Natural killer cell treated with Interleukin-12 subunit alpha and Interleukin-12 subunit beta and Interleukin-15 and Interleukin-18, amount 100 ng/mL, for 72 hours (primary cell): ENCODE results near the gene SSBP2. TPM values are rescaled to one million over a fixed set of nuclear protein-coding genes. Genes with fewer than 3 reads are reported as not detected.
A peak's percentile ranks its signal among the peaks of the same experiment; 100 is the strongest.

Source experiments
- ATAC-seq, 2 donors: fragments of 150-1000 bp; cut with Tn5 transposase in 1 of 2; sonication (Bioruptor Pico), chemical (Tn5 transposase) in 1 of 2; 2 replicates each; pipeline ENCODE4 v1.10.0; 2021
- DNase-seq: peaks from one replicate; pipeline ENCODE4 v3.0.0; 2022; ENCODE audit warnings: low spot score
- H3K27ac Mint-ChIP-seq, 2 donors: 1 replicate in 1 of 2; 2 replicates in 1 of 2; pipeline ENCODE4 v1.8.0; 2022; ENCODE audit warnings: mixed read lengths in 2 of 2, mild to moderate bottlenecking in 1 of 2, moderate library complexity in 1 of 2
- H3K27me3 Mint-ChIP-seq, 2 donors: 1 replicate in 1 of 2; 2 replicates in 1 of 2; pipeline ENCODE4 v1.8.0; 2022; ENCODE audit warnings: mixed read lengths in 2 of 2
- H3K36me3 Mint-ChIP-seq: one replicate; pipeline ENCODE4 v1.8.0; 2022; ENCODE audit warnings: mixed read lengths
- H3K4me1 Mint-ChIP-seq, 2 donors: 1 replicate in 1 of 2; 2 replicates in 1 of 2; pipeline ENCODE4 v1.8.0; 2022; ENCODE audit warnings: low read depth in 2 of 2, mixed read lengths in 2 of 2, mild to moderate bottlenecking in 1 of 2
- H3K4me3 Mint-ChIP-seq: one replicate; pipeline ENCODE4 v1.8.0; 2022; ENCODE audit warnings: mixed read lengths
- H3K9me3 Mint-ChIP-seq: 2 replicates; pipeline ENCODE4 v1.8.0; 2022; ENCODE audit warnings: mixed read lengths
- total RNA-seq, 2 donors: library from RNA; stranded (reverse); gene quantifications; one replicate each; pipeline ENCODE4 v1.2.3, GENCODE V29; 2022

Gene SSBP2
- total RNA-seq, 2 donors from 2014 or later = 9.5 to 11.3 TPM

DNA sequence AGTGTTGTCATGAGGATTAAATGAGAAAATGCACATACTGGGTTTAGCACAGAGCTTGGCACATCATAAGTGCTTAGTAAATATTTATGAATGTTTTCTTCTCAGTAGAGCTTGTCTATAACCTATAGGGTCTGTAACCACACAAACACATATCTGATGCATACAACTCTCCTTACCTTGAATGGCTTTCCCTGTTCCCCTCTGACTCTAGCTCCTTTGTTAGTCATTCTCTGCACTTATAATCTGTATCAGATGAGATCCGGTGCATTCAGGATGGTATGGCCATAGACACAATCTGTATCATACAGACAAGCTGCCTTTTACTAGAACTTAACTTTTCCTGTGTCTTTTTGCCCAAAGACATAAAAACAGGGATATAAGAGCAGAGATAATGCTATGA is 11.1 kb upstream of the SSBP2 start:
- Mint-ChIP-seq H3K27me3 (peaks cover 24 to 35% of the 10 kb centered on the region in 2 donors), H3K4me3 (no peak overlapping the region), H3K9me3 (no peaks in the 10 kb centered on the region), H3K36me3 (no peaks in the 10 kb centered on the region), H3K27ac (no peak overlapping the region), H3K4me1 (no peaks in the 10 kb centered on the region)
- DNase-seq = no peak
- ATAC-seq = no peak

DNA sequence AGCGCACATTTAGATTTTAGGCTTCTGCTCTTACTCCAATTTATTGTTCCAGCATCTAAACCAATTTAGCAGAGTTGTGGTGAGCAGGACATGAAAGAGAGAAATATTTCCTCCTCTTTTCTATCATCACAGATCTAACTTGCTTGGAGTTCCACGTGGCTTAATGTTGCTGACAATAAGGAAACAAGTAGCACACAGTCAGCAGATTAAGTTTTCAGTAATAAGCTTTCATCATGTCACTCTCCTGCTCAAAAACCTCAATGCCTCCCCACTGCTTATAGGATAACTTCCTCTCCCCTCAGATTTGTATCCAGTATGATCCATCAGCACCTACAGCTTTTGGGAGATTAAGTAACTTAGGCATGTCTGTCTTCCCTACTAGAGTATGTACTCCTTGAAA is 10.4 kb upstream of the SSBP2 start:
- H3K4me1 Mint-ChIP-seq = no peaks in the 10 kb centered on the region

DNA sequence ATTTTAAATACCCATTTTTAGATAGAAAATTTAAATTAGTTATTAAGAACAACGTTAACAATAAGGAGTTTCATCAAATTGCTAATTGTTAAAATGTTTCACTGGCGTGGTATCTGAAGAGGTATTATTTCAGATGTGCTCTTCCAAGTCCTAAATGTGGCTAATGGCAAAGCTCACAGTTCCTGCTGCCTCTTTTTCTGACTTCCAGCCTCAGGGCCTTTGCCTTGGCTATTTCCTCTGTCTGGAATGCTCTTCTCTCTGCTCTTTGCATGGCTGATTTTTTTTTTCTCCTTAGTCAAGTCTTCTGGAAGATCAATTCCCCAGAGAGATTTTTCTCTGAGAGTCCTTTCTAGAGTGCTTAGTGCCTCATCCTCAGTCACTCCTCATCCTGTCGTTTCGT is 9.6 kb upstream of the SSBP2 start:
- Mint-ChIP-seq H3K36me3 (no peaks in the 10 kb centered on the region), H3K9me3 (no peaks in the 10 kb centered on the region), H3K27me3 (peaks cover 27 to 40% of the 10 kb centered on the region in 2 donors), H3K27ac (no peak overlapping the region), H3K4me3 (no peak overlapping the region), H3K4me1 (no peaks in the 10 kb centered on the region)
- DNase-seq (no peak), ATAC-seq (no peak)

More for the DNA sequence above, 10.4 kb upstream of the SSBP2 start:
- Mint-ChIP-seq H3K27me3 (peaks cover 25 to 35% of the 10 kb centered on the region in 2 donors), H3K27ac (no peak overlapping the region), H3K36me3 (no peaks in the 10 kb centered on the region), H3K9me3 (no peaks in the 10 kb centered on the region), H3K4me3 (no peak overlapping the region)
- ATAC-seq = no peak
- DNase-seq = no peak

DNA sequence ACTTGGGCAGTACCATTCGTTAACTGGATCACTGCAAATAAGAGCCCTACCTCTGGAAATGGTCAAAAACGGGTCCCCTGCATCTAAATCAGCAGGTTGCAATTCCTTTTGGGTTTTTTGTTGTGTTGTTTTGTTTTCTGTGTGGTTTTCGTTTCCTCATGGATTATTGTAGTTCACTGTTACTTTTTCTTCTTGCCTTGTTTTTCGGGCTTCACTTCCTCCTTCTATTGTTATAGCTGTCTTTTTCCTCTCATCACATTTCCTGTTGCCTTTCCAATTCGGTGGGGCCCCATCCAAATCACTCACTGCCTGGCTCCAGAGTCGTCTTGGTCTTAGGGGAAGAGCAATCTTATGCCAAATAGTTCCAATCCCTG is 8.7 kb upstream of the SSBP2 start:
- Mint-ChIP-seq H3K4me3 (no peak overlapping the region), H3K9me3 (no peaks in the 10 kb centered on the region), H3K27ac (no peak overlapping the region), H3K36me3 (no peaks in the 10 kb centered on the region), H3K4me1 (no peaks in the 10 kb centered on the region), H3K27me3 (peaks cover 27 to 40% of the 10 kb centered on the region in 2 donors)
- DNase-seq (no peak), ATAC-seq (no peak)

DNA sequence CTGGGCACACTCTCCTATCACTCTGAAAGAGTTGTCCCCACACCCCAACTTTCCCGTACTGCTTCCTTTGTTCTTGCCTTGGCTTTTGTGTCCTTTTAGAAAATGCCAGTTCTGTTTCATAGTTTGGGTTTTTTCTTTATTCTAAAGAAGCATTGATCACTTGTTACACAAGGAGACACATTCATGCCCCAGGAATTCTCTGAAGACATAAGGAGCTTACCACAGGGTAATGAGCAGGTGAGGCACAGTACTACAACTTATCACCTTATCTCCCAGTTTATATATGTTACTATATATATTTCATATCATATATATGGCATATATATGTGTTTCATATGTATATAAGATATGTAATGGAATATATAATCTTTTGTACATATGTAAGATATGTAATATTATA is 6.5 kb upstream of the SSBP2 start:
- peaks cover 0 to 2% of the 10 kb centered on the region in 2 donors for H3K4me1 Mint-ChIP-seq
- H3K36me3 Mint-ChIP-seq = no peaks in the 10 kb centered on the region
- ATAC-seq = no peak
- no peak for DNase-seq
- H3K9me3 Mint-ChIP-seq = no peaks in the 10 kb centered on the region
- peaks cover 25 to 38% of the 10 kb centered on the region in 2 donors for H3K27me3 Mint-ChIP-seq
- H3K4me3 Mint-ChIP-seq = no peak overlapping the region
- no peak overlapping the region for H3K27ac Mint-ChIP-seq

DNA sequence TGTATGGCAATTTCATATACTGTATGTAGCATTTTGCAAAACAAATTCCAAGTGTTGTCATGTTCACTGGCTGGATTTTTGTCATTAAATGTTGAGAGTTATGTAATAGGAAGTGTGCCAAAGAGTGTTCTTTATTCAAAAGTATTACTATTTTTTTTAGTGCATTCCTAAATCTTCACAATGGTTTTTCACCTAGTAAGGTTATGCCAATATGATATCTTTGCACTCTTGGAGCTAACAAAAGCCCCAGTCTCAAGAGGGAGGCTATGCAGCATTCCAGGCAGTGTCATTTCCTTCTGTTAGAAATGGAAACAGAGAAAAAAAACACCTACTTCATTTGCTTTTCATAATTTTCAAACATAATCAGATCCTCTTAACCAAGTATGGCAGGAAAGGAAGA is 5.1 kb upstream of the SSBP2 start:
- Mint-ChIP-seq H3K36me3 (no peaks in the 10 kb centered on the region), H3K4me3 (no peak overlapping the region), H3K27ac (no peak overlapping the region), H3K27me3 (peaks cover 24 to 29% of the 10 kb centered on the region in 2 donors), H3K9me3 (no peaks in the 10 kb centered on the region), H3K4me1 (peaks cover 5% of the 10 kb centered on the region in 2 donors)
- DNase-seq (no peak), ATAC-seq (no peak)

DNA sequence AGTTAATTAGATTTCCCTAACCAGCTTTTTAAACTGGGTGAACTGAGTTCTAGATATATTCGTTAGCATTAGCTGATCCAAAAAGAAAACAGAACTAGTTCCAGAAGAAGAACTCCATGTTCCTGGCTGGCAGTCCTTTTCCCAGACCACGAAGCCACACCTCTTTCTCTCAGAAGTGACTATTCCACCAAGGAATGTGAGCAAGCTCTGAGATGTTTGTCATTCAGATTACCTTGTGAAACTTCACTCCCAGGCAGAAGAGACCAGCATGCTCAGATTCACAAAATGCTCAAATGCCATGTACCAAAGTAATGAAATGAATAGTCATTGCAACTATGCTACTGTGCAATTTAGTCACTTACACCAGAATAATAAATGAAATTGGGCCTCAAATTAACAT is 4.4 kb upstream of the SSBP2 start:
- ATAC-seq (no peak), DNase-seq (no peak)
- peaks cover 5% of the 10 kb centered on the region in 2 donors for H3K4me1 Mint-ChIP-seq
- H3K4me3 Mint-ChIP-seq = no peak overlapping the region
- peaks cover 19 to 22% of the 10 kb centered on the region in 2 donors for H3K27me3 Mint-ChIP-seq
- H3K36me3 Mint-ChIP-seq = no peaks in the 10 kb centered on the region
- H3K9me3 Mint-ChIP-seq = no peaks in the 10 kb centered on the region
- no peak overlapping the region for H3K27ac Mint-ChIP-seq

DNA sequence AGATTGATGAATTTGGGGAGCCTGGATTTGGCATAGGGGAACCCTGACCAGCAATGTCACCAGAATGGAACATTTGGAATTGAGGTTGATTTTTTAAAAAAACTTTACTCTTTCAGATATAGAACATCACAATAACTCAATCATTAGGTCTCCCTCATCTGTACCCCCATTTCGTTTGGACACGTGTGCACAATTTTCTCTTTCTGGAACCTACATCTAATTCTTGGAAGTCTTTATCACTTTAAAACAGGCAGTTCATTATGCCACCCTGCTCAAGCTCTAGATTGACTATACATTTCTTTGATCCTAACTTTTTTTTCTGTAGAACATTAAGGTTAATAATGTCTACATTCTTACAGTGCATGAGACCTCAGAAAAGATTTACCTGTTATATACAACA is 3.7 kb upstream of the SSBP2 start:
- peaks cover 5 to 6% of the 10 kb centered on the region in 2 donors for H3K4me1 Mint-ChIP-seq
- no peak overlapping the region for H3K4me3 Mint-ChIP-seq
- no peaks in the 10 kb centered on the region for H3K36me3 Mint-ChIP-seq
- H3K27ac Mint-ChIP-seq = no peak overlapping the region
- no peak for DNase-seq
- H3K9me3 Mint-ChIP-seq = no peaks in the 10 kb centered on the region
- no peak for ATAC-seq
- H3K27me3 Mint-ChIP-seq = peaks cover 17 to 18% of the 10 kb centered on the region in 2 donors

DNA sequence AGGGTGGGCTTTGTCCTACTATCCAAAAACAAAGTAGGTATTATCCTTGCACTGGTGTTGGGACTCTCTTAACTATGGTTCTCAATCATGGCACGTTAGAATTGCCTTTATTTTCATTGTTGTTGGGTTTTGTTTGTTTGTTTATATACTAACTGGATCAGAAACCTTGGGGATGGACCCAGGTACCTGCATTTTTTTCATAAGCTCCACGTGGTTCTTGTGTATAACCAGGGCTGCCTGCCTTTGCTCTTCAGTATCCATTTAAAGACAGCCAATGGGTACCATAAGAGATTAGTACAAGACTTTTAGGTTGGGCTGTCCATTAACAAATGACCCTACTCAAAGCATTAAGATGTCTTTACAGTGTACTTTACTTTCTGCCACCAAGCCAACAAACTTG is 2.5 kb upstream of the SSBP2 start:
- DNase-seq (no peak), ATAC-seq (no peak)
- no peak overlapping the region for H3K4me3 Mint-ChIP-seq
- H3K27me3 Mint-ChIP-seq = peaks cover 12 to 13% of the 10 kb centered on the region in 2 donors
- no peaks in the 10 kb centered on the region for H3K36me3 Mint-ChIP-seq
- H3K27ac Mint-ChIP-seq = no peak overlapping the region
- H3K4me1 Mint-ChIP-seq = peaks cover 5 to 8% of the 10 kb centered on the region in 2 donors
- H3K9me3 Mint-ChIP-seq = no peaks in the 10 kb centered on the region

DNA sequence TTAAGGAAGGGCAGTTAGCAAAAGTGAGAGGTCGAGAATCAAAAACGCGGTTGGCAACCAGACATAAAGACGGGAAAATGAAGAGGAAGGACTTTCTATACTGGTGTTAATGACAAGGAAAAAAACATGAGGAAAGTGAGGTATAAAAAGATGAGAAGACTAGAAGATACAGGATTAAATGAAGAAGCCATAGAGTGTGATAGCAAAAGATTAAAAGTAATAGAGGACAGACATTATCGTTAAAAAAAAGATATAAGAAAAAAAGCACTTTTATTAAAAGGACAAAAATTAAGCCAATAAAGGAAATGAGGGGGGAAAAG is 1.7 kb upstream of the SSBP2 start:
- no peaks in the 10 kb centered on the region for H3K9me3 Mint-ChIP-seq
- peaks cover 5 to 8% of the 10 kb centered on the region in 2 donors for H3K4me1 Mint-ChIP-seq
- H3K27me3 Mint-ChIP-seq = peaks cover 9 to 18% of the 10 kb centered on the region in 2 donors
- no peak for DNase-seq
- H3K36me3 Mint-ChIP-seq = no peaks in the 10 kb centered on the region
- no peak for ATAC-seq
- H3K4me3 Mint-ChIP-seq = peak overlapping the region; percentile 91
- H3K27ac Mint-ChIP-seq = peak overlapping the region in 1 of 2 donors; percentile 11

DNA sequence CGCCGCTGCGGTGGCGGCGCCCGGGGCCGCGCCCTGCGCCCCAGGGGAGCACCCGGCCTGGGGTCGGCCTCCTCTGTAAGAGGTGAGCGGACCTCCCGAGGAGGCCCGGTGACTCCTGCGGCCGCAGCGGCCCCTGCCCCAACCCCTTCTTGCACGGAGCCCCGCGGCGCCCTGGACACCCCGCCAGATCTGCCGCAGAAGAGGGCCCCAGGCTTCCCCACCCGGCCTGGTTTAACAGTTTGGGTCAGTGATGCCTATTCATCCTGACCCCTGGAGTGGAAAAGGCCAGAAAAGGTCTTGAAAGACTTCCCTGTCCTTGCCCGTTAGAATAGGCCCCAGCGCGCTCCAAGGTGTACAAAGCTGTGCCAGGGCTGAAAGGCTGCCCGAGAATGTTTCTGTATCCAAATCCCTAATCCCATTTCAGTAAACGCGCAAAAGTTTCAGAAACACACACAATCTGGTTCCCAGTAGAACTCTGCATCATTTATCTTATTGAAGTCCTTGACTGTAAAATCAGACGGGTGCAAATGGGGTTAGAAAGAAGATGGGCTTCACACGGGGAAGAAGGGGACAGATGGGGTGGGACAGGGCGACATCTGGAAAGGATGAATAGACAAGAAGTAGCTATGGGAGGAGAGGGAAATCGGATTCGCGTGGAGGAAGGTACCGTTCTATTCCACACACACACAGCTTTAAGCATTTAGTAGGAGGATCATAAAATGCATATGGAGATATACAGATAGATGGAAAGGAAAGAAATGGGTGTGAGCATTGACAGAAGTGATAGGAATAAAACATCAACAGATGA is 1.1 kb upstream of the SSBP2 start:
- Mint-ChIP-seq H3K4me3 (peak overlapping the region; percentile 91), H3K36me3 (no peaks in the 10 kb centered on the region), H3K27ac (peak overlapping the region; percentile 9 to 11), H3K27me3 (peaks cover 8 to 18% of the 10 kb centered on the region in 2 donors), H3K9me3 (no peaks in the 10 kb centered on the region), H3K4me1 (peaks cover 5 to 8% of the 10 kb centered on the region in 2 donors)
- no peak for ATAC-seq
- DNase-seq = no peak

DNA sequence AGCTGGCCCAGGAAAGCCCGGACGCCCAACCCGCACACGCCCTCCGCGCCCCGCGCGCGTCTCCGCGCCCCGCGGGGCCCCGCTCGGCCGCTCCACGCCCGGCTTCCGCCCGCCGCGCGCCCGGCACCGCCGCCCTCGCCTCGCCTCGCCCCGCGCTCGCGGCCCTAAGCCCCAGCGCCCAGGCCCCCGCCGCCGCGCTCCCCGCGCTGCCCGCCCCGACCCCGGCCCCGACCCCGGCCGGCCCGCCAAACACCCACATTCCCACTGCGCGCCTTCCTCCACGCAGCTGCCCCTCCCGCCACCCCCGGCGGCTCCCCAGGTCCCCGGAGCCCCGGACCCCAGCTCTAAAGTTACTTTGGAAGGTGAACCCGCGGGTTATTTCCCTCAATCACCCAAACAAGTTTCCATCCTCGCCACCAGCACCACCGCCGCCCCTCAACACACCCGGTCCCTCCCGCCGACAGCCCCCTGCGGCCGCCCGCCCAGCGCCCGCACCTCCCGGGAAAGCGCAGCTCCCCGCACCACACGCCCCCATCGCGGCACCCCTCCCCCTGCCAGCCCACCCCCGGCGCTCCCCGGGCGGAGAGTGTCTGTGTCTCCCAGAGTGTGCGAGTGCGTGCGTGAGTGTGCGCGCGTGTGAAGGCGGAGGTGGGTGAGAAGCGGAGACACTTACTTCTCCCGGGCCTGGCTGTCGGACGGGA is 439 bp downstream of the SSBP2 start:
- ATAC-seq = peak; percentile 26 to 45

DNA sequence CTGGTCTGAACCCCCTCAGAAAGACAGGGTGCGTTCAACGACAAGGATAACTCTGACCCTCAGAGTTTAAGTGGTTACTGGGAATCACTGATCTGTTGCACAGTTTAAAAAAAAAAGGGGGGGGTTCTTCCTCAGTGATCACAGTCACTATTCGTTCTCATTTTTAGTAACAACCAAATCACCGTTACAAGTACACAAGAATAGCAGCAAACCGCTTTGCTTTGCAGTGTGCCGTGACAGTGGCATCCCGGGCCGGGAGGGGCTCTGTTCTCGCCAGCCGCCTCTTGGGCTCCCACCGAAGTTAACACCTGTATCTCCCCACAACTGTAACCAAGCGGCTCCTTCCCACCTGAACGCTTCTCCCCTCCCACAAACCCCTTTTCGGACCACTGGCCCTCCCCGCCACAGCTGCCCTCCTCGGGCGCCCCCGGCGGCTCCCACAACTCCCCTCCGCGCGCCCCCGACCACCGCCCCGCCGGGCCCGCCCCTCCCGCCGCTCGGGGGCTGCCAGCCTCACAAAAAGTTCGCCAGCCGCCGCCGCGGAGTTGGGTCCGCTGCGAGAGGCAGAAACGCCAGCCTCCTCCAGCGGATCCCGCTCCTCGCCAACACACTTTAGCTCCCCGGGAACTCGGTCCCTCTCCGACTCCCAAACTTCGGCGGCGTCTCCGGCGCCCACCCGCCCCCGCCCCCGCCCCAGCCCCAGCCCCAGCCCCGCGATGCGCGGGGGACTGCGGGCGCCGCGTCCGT is 1.2 kb downstream of the SSBP2 start:
- no peaks in the 10 kb centered on the region for H3K36me3 Mint-ChIP-seq
- peaks cover 5 to 8% of the 10 kb centered on the region in 2 donors for H3K4me1 Mint-ChIP-seq
- peaks cover 4 to 14% of the 10 kb centered on the region in 2 donors for H3K27me3 Mint-ChIP-seq
- peak overlapping the region; percentile 82 for H3K4me3 Mint-ChIP-seq
- H3K9me3 Mint-ChIP-seq = no peaks in the 10 kb centered on the region
- peak; percentile 67 for DNase-seq
- ATAC-seq = no peak
- peak overlapping the region in 1 of 2 donors; percentile 44 for H3K27ac Mint-ChIP-seq

More for the DNA sequence above, 439 bp downstream of the SSBP2 start:
- H3K4me1 Mint-ChIP-seq = peaks cover 5 to 8% of the 10 kb centered on the region in 2 donors
- H3K4me3 Mint-ChIP-seq = peak overlapping the region; percentile 91
- DNase-seq = peak; percentile 63
- no peaks in the 10 kb centered on the region for H3K9me3 Mint-ChIP-seq
- peaks cover 4 to 14% of the 10 kb centered on the region in 2 donors for H3K27me3 Mint-ChIP-seq
- no peaks in the 10 kb centered on the region for H3K36me3 Mint-ChIP-seq
- peak overlapping the region; percentile 11 to 76 for H3K27ac Mint-ChIP-seq

DNA sequence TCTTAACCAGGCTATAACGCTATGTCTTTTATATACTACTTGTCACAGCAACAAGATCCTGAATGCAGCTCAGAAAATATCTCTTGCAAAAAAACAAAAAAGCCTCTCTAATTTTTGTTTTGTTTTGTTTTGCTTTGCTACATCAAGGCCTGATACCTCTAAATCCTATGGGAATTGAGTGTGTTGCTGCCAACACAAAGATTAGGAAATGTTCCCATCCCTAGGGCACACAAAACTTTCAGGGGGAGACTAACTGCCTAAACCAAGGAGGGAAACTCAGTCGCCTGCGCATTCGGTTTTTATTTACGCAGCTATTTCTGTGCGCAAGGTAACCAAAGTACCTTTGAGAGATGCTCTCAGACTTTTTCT is 1.7 kb downstream of the SSBP2 start:
- ATAC-seq (no peak), DNase-seq (no peak)
- Mint-ChIP-seq H3K9me3 (no peaks in the 10 kb centered on the region), H3K27ac (peak overlapping the region in 1 of 2 donors; percentile 44), H3K27me3 (peaks cover 4 to 14% of the 10 kb centered on the region in 2 donors), H3K4me3 (peak overlapping the region; percentile 82), H3K4me1 (peaks cover 5 to 8% of the 10 kb centered on the region in 2 donors), H3K36me3 (no peaks in the 10 kb centered on the region)
